ENCODE data around the gene PDE8B. TPM values are rescaled to one million over a fixed set of nuclear protein-coding genes. Genes with fewer than 3 reads are reported as not detected.

The PDE8B gene
- total RNA-seq, 1 donor from 2014 or later, result under 0.01 TPM

DNA sequence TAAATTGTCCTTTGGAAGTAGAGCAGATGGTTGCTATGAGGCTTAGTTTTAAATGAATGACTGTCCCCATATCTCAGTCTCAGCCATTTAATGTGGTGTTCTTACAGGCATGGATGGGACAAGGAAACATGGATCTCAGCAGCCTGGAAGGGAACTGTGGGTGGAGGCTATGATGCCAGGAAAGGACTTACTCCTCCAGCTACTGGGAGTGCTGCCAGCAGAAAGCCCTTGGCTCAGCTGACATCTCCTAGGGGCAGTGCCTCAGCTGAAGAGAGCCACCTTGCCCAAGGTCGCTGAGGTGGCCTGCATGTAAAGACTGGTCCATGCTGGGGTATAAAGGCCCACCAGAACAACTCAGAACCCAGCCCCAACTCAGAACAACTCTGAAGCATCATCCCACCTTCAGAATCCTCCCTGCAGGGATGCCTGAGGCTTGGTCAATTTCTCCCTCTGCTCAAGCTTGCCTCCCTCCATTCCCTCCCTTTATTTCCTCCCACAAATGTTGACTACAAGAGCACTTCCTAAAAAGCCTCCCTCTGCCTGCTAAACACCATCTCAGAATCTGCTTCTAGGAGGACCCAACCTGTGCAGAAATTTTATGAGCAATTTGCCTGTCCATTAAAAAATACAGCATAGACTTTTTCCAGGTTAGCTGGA, 1.8 kb upstream of the PDE8B start:
- H3K36me3 ChIP-seq (ENCODE audit: control insufficient read depth, insufficient read depth, low read length), result no peaks in the 10 kb centered on the region
- DNase-seq (ENCODE audit: low read depth), result no peak
- TF ChIP-seq, protein P1, sequence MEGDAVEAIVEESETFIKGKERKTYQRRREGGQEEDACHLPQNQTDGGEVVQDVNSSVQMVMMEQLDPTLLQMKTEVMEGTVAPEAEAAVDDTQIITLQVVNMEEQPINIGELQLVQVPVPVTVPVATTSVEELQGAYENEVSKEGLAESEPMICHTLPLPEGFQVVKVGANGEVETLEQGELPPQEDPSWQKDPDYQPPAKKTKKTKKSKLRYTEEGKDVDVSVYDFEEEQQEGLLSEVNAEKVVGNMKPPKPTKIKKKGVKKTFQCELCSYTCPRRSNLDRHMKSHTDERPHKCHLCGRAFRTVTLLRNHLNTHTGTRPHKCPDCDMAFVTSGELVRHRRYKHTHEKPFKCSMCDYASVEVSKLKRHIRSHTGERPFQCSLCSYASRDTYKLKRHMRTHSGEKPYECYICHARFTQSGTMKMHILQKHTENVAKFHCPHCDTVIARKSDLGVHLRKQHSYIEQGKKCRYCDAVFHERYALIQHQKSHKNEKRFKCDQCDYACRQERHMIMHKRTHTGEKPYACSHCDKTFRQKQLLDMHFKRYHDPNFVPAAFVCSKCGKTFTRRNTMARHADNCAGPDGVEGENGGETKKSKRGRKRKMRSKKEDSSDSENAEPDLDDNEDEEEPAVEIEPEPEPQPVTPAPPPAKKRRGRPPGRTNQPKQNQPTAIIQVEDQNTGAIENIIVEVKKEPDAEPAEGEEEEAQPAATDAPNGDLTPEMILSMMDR (IDR thresholded peaks at IDR 0.05; ENCODE audit: insufficient read depth, low read length, severe bottlenecking), result no peak
- no peak for FAIRE-seq
- peaks cover 21% of the 10 kb centered on the region for H3K27me3 ChIP-seq (ENCODE audit: control insufficient read depth, insufficient read depth, low read length)
- no peak overlapping the region for H3K4me3 ChIP-seq (ENCODE audit: low read depth, low read length)

GRCh38 chr5:77209495-77210090, 887 bp upstream of the PDE8B start:
- FAIRE-seq (no peak), DNase-seq (ENCODE audit: low read depth) (no peak)
- Histone ChIP-seq H3K36me3 (ENCODE audit: control insufficient read depth, insufficient read depth, low read length) (no peaks in the 10 kb centered on the region), H3K27me3 (ENCODE audit: control insufficient read depth, insufficient read depth, low read length) (peaks cover 21% of the 10 kb centered on the region), H3K4me3 (ENCODE audit: low read depth, low read length) (no peak overlapping the region)
- TF ChIP-seq, protein P1 (IDR thresholded peaks at IDR 0.05; ENCODE audit: insufficient read depth, low read length, severe bottlenecking), result no peak

GRCh38 chr5:77210964-77211690, 647 bp downstream of the PDE8B start:
- Histone ChIP-seq H3K27me3 (ENCODE audit: control insufficient read depth, insufficient read depth, low read length) (peaks cover 21% of the 10 kb centered on the region), H3K4me3 (ENCODE audit: low read depth, low read length) (no peak overlapping the region), H3K36me3 (ENCODE audit: control insufficient read depth, insufficient read depth, low read length) (no peaks in the 10 kb centered on the region)
- no peak for DNase-seq (ENCODE audit: low read depth)
- TF ChIP-seq, protein P1 (IDR thresholded peaks at IDR 0.05; ENCODE audit: insufficient read depth, low read length, severe bottlenecking), result no peak
- FAIRE-seq, result no peak

GRCh38 chr5:77211691-77212047, 1.2 kb downstream of the PDE8B start:
- Histone ChIP-seq H3K27me3 (ENCODE audit: control insufficient read depth, insufficient read depth, low read length) (peaks cover 20% of the 10 kb centered on the region), H3K36me3 (ENCODE audit: control insufficient read depth, insufficient read depth, low read length) (no peaks in the 10 kb centered on the region), H3K4me3 (ENCODE audit: low read depth, low read length) (no peak overlapping the region)
- TF ChIP-seq, protein P1 (IDR thresholded peaks at IDR 0.05; ENCODE audit: insufficient read depth, low read length, severe bottlenecking), result no peak
- DNase-seq (ENCODE audit: low read depth), result no peak
- no peak for FAIRE-seq

DNA sequence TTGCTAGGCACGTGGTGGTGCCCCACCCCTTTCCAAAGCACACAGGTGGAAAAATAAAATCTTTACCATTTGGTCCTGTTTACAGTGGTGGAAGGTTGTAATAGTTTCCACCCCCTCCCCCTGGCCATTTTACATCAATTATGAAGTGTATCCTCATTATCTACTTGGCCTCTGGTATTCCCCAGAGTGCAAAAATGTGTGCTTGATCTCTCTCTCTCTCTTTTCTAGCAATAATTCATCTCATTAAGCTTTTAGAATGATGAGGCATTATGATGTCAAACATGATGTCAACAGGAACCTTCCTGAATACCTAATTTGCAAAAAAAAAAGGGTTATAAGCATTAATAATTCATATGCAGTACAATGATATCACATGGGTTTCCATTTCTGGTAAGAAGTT, 3.1 kb downstream of the PDE8B start:
- H3K27me3 ChIP-seq (ENCODE audit: control insufficient read depth, insufficient read depth, low read length), result peaks cover 16% of the 10 kb centered on the region
- FAIRE-seq, result no peak

More for the DNA sequence above, 3.1 kb downstream of the PDE8B start:
- H3K36me3 ChIP-seq (ENCODE audit: control insufficient read depth, insufficient read depth, low read length), result no peaks in the 10 kb centered on the region
- no peak for DNase-seq (ENCODE audit: low read depth)
- TF ChIP-seq, protein P1 (IDR thresholded peaks at IDR 0.05; ENCODE audit: insufficient read depth, low read length, severe bottlenecking), result no peak
- no peak overlapping the region for H3K4me3 ChIP-seq (ENCODE audit: low read depth, low read length)
